D721Med (cell line): ENCODE data around the gene THBS4.

Experiments used
- DNase-seq: peaks from one replicate; pipeline ENCODE4 v3.0.0; 2011; ENCODE audit warnings: low spot score; ENCODE audit not compliant: insufficient read length
- FAIRE-seq: peaks from 2 replicates; lab custom pipeline; 2011; peaks lifted over from hg19 to GRCh38; lab: Jason Lieb, UNC
- TF ChIP-seq, protein P1 (sequence below): IDR thresholded peaks from 2 replicates; pipeline ENCODE4 v1.5.1; 2012; ENCODE audit warnings: mild to moderate bottlenecking, control low read depth; ENCODE audit not compliant: insufficient read depth; ENCODE audit errors: missing control alignments

Gene THBS4

DNA sequence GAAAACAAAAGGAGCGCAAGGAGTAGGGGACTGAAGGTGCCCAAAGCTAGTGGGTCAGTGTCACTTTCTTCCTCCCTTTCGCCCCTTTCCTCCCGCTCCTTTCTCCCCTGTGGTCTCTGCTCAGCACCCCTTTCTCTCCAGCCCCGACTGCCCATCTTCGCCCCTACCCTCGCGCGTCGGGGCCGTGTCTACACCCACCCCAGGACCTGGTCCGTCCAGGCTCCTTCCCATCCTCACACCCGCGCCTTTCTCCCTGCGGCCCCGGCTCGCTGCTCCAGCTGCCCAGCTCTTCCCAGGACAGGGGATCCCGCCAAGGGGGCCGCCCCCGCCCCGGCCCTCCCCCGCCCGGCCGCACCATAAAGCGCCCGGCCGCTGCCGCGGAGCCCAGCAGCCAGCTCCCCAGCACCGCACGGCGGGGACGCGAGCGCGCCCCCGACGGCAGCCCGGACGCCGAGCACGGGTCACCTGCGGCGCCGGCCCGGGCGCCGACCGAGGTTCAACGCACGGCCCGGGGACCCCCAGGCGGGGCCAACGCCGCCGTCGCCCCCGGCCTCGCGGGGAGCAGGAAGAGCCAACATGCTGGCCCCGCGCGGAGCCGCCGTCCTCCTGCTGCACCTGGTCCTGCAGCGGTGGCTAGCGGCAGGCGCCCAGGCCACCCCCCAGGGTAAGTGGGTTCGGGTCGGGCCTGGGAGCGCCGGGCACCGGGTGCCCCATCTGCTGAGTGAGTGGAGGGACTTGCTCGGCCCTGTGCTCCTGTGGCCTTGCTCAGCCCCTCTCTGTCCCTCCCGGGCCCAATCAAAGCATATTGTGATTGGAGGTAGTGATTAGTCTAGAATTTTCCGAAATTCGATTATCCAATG, at the start of gene THBS4:
Gene THBS4 (plus strand): TSS at position 387 of the 860 bp plus-strand sequence. CDS start 190 bp downstream, at position 577.
- TF ChIP-seq, protein P1, sequence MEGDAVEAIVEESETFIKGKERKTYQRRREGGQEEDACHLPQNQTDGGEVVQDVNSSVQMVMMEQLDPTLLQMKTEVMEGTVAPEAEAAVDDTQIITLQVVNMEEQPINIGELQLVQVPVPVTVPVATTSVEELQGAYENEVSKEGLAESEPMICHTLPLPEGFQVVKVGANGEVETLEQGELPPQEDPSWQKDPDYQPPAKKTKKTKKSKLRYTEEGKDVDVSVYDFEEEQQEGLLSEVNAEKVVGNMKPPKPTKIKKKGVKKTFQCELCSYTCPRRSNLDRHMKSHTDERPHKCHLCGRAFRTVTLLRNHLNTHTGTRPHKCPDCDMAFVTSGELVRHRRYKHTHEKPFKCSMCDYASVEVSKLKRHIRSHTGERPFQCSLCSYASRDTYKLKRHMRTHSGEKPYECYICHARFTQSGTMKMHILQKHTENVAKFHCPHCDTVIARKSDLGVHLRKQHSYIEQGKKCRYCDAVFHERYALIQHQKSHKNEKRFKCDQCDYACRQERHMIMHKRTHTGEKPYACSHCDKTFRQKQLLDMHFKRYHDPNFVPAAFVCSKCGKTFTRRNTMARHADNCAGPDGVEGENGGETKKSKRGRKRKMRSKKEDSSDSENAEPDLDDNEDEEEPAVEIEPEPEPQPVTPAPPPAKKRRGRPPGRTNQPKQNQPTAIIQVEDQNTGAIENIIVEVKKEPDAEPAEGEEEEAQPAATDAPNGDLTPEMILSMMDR = no peak
- no peak for FAIRE-seq
- no peak for DNase-seq

DNA sequence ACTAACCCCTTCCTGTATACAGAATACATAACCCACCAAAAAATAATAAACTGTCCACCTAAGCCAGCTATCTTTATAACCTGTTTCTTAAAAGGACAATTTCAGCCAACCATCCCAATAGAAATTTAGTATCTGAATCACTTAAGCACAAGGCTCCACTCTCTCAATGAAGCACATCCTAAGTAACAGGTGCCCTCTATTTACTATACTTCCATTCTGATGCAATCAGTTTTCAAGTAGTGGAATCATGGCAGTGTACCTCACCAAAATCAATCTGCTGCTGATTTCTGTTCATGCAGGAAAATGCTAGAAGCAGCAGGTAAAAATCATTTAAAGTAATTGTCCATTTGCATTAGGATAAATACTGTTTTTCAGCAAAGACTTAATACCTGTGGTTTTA, 48.9 kb upstream of the THBS4 start:
- DNase-seq (no peak), FAIRE-seq (peak; percentile 82)
- TF ChIP-seq, protein P1 = no peak

DNA sequence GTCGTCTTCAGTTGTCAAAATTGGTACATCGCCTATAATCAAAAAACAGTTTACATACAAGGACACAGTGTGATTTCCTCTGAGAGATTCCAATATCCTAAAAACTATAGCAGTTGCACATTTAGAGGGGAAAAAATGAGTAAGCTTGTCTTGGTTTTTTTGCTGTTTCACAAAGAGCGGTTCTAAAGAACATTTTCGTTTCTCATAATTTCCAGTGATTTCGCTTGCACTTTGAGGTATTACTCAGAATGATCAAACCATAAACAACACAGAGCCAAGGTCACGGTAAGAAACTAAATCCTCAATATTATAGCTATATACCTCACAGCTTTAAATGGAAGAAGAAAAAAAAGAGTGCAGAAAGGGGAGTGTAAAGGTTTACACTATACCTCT, 44.9 kb upstream of the THBS4 start:
- TF ChIP-seq, protein P1 = no peak
- FAIRE-seq = no peak
- DNase-seq = no peak

DNA sequence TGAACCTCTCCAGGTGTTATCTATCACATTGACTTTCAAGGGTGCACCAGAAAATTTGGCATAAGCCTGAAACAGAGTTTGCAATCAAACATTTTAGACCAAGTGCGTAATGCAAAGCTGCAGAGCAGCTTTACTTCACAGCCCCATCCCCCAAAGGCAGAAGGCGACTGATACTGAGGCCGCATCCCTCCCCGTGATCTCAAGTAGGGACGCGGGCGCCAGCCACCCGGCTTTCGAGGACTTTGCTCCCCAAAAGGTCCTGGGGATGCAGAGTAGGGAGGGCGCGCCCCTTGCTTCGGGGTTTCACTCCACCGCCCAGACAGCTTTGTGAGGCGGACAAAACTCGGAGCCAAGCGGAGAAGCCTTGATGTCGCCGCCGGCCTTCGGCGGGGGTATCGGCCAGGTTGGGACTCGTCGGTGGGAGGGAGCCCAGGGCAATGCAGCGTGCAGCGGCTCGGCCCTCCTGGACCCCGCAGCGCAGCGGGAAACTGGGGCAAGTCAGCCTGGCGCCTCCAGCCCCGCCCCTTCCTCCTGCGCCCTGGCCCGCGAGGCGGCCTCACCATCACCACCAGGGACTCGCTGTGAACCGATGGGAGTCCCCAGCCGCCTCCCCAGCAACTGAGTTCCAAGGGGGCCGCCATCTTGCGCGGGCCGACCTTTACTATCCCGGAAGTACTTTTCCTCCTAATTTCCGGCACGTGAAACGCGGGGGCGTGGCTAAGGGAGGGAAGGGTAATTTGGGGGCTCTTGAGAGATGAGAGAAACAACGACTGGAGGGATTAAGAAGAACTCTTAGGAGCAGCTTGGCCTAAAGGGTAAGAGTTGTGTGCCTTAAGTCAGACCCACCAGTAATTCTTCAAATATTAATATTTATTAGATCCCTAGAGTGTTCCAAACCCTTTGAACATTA, 44.3 kb upstream of the THBS4 start, which contains the start of gene MTX3:
Gene MTX3 (minus strand): TSS at position 665 of the 910 bp plus-strand sequence. CDS start 24 bp downstream, at position 641.
- peak; percentile 67 for FAIRE-seq
- TF ChIP-seq, protein P1 = no peak

DNA sequence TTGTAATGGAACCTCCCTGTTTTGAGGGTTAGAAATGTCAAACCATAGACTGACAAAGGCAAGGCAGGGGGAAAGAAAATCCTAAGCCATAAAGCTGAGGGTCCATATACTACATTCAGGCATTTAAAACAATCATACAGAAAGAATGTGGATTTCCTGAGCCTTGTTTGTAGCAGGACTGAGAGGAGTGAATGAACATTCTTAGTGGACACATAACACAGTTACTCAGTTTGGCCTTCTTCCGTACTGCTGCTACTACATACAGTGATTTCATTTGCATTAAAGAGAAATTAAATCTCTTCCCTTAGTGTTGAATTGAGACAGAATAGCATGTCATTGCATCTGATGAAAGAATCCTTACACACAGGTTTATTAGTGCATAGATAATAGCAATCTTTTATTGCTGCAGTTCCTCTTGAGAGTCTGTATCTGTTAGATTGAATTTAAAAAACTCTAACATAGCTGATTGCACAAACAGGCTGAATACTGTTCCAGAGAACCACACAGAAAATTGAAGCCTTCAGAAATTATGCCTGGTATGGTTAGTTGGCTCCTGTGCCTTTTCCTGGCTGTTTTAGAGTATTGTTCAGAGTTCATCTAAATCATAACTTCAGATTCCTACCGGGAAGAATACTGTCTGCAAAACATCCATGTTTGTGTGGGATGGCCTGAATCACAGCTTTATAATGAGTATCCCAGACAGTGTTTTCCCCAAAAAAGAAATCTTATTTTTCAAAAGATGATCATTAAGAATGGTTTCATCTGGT, 42.1 kb upstream of the THBS4 start:
- FAIRE-seq = peak; percentile 48
- TF ChIP-seq, protein P1 = no peak
- no peak for DNase-seq

More for the DNA sequence above, 44.3 kb upstream of the THBS4 start, which contains the start of gene MTX3:
- DNase-seq = peak; percentile 40

DNA sequence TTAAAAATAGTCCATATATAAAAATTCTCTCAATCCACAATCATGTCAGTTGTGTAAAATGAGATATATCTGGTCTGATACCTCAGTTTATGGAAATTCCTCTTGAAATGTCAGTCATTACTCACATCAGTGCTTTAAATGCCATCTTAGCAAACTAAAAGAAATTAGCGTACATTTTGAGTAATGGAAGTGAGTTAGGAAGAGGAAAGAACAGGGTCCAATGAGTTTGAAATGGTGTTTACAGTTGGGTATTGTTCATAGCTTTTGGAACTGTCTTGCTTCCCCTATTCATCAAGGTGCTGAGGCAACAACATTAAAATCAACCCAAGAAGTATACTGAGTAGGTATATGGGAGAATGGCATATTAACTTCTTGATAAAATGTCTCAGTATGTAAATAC, 35.4 kb upstream of the THBS4 start:
- TF ChIP-seq, protein P1 = no peak
- FAIRE-seq (no peak), DNase-seq (no peak)
